ENCODE results near the gene CD1D.
"Not testable (repeated sequence)": the region's sequence is repeated elsewhere in the genome, so short reads cannot be mapped to it uniquely, and the experiment has no call there.

Gene CD1D

GRCh38 chr1:158176849-158177699 lies 3.6 kb upstream of the CD1D start:
- not testable (repeated sequence) for DNase-seq

- no peak for DNase-seq
Observed at GRCh38 chr1:158177700-158178450, 2.8 kb upstream of the CD1D start.

GRCh38 chr1:158179301-158180041 lies 1.2 kb upstream of the CD1D start:
- no peak for DNase-seq

- no peak for DNase-seq
Observed at GRCh38 chr1:158181577-158181922, 855 bp downstream of the CD1D start.

- DNase-seq = no peak
Observed at GRCh38 chr1:158185770-158186169, 5.1 kb downstream of the CD1D start.

GRCh38 chr1:158186180-158186579 lies 5.5 kb downstream of the CD1D start:
- no peak for DNase-seq

GRCh38 chr1:158188611-158189010 lies 7.9 kb downstream of the CD1D start:
- DNase-seq = no peak

- DNase-seq = no peak
Observed at GRCh38 chr1:158189624-158190023, 8.9 kb downstream of the CD1D start.

GRCh38 chr1:158191299-158191698 lies 10.6 kb downstream of the CD1D start:
- DNase-seq = no peak

GRCh38 chr1:158196461-158196860 lies 15.8 kb downstream of the CD1D start:
- DNase-seq = no peak

GRCh38 chr1:158199849-158200248 lies 19.2 kb downstream of the CD1D start:
- DNase-seq = no peak

- no peak for DNase-seq
Observed at GRCh38 chr1:158200527-158200926, 19.8 kb downstream of the CD1D start.

GRCh38 chr1:158203693-158204457 lies 23.2 kb downstream of the CD1D start:
- DNase-seq = no peak

GRCh38 chr1:158204458-158204827 lies 23.7 kb downstream of the CD1D start:
- no peak for DNase-seq

- DNase-seq = no peak
Observed at GRCh38 chr1:158208586-158209116, 28.0 kb downstream of the CD1D start.

GRCh38 chr1:158212320-158212719 lies 31.6 kb downstream of the CD1D start:
- no peak for DNase-seq

- DNase-seq = not testable (repeated sequence)
Observed at GRCh38 chr1:158223445-158223844, 42.8 kb downstream of the CD1D start.

GRCh38 chr1:158227904-158228623 lies 47.4 kb downstream of the CD1D start:
- DNase-seq = no peak
